H1 (cell line): ENCODE measurements around the gene SEC24C. TPM values are rescaled to one million over a fixed set of nuclear protein-coding genes. Genes with fewer than 3 reads are reported as not detected.

ENCODE experiments used
- CTCF ChIA-PET: fragments of 300-600 bp; sonication (Branson Sonifier 250); formaldehyde crosslinking; loops from one replicate; lab custom pipeline; 2021; ENCODE audit not compliant: partially characterized antibody; lab: Charles Lee
- POLR2A ChIA-PET: fragments of 300-600 bp; sonication (Branson Sonifier 250); formaldehyde crosslinking; loops from one replicate; lab custom pipeline; 2021; ENCODE audit warnings: inconsistent platforms; ENCODE audit not compliant: partially characterized antibody; lab: Charles Lee
- DNase-seq, 2 experiments: peaks; one replicate each; pipeline versions ENCODE4 v3.0.0 to v3.0.0-alpha.2; 2010 to 2022; ENCODE audit warnings: low spot score in 2 of 2, low read depth in 1 of 2, mixed read lengths in 1 of 2
- FAIRE-seq: peaks from 2 replicates; lab custom pipeline; 2011; peaks lifted over from hg19 to GRCh38; lab: Jason Lieb, UNC
- H2AFZ ChIP-seq: 2 replicates; pipeline ENCODE4 v1.8.1; 2012; ENCODE audit warnings: low read length, inconsistent platforms
- H2AK5ac ChIP-seq: 2 replicates; pipeline ENCODE4 v1.6.1; 2013; ENCODE audit warnings: low read depth, low read length
- H2BK120ac ChIP-seq: replicated peaks from 2 replicates; pipeline ENCODE3; 2013; ENCODE audit warnings: low read depth, low read length, inconsistent platforms
- H2BK12ac ChIP-seq: 2 replicates; pipeline ENCODE4 v1.6.1; 2013; ENCODE audit warnings: low read depth, low read length
- H2BK15ac ChIP-seq: 2 replicates; pipeline ENCODE4 v1.6.1; 2013; ENCODE audit warnings: low read length
- H2BK20ac ChIP-seq: 2 replicates; pipeline ENCODE4 v1.6.1; 2013; ENCODE audit warnings: low read length
- H2BK5ac ChIP-seq: 2 replicates; pipeline ENCODE4 v1.6.1; 2013; ENCODE audit warnings: low read depth, low read length
- H3K14ac ChIP-seq: 2 replicates; pipeline ENCODE4 v1.6.1; 2013; ENCODE audit warnings: inconsistent platforms; ENCODE audit not compliant: insufficient read length
- H3K18ac ChIP-seq: 2 replicates; pipeline ENCODE4 v1.6.1; 2013; ENCODE audit warnings: low read length; ENCODE audit errors: extremely low read depth
- H3K23ac ChIP-seq: 2 replicates; pipeline ENCODE4 v1.6.1; 2013; ENCODE audit warnings: inconsistent platforms; ENCODE audit not compliant: insufficient read length
- H3K23me2 ChIP-seq: 2 replicates; pipeline ENCODE4 v1.6.1; 2013; ENCODE audit warnings: low read depth, low read length
- H3K27ac ChIP-seq: 2 replicates; pipeline ENCODE4 v1.6.1; 2011; ENCODE audit warnings: low read depth, low read length, inconsistent platforms
- H3K27me3 ChIP-seq, 4 experiments: replicated peaks in 1 of 4; 1 replicate in 1 of 4; 2 replicates in 3 of 4; pipeline versions ENCODE4 v1.6.1 to v1.8.1; 2011 to 2013; ENCODE audit warnings: low read length in 3 of 4, mild to moderate bottlenecking in 3 of 4, inconsistent platforms in 2 of 4, mixed read lengths in 2 of 4, moderate library complexity in 1 of 4; ENCODE audit not compliant: control insufficient read depth in 3 of 4, insufficient read depth in 3 of 4; ENCODE audit errors: extremely low read depth in 1 of 4
- H3K36me3 ChIP-seq, 4 experiments: 2 replicates each; pipeline versions ENCODE4 v1.6.1 to v1.8.1; 2011 to 2013; ENCODE audit warnings: mild to moderate bottlenecking in 4 of 4, low read length in 3 of 4, moderate library complexity in 2 of 4, control low read depth in 1 of 4, inconsistent platforms in 1 of 4; ENCODE audit not compliant: insufficient read depth in 4 of 4, control insufficient read depth in 2 of 4
- H3K4ac ChIP-seq: replicated peaks from 2 replicates; pipeline ENCODE3; 2013; ENCODE audit warnings: low read length, low read depth, mixed read lengths, inconsistent platforms; ENCODE audit not compliant: insufficient read length
- H3K4me1 ChIP-seq, 4 experiments: replicated peaks in 1 of 4; 1 replicate in 1 of 4; 2 replicates in 3 of 4; pipeline versions ENCODE4 v1.6.1 to v1.8.1; 2011 to 2013; ENCODE audit warnings: low read length in 3 of 4, inconsistent platforms in 2 of 4, mixed read lengths in 1 of 4; ENCODE audit not compliant: insufficient read depth in 4 of 4, control insufficient read depth in 3 of 4
- H3K4me2 ChIP-seq, 2 experiments: 2 replicates each; pipeline versions ENCODE4 v1.6.1 to v1.8.1; 2011 to 2013; ENCODE audit warnings: low read depth in 2 of 2, low read length in 2 of 2, control low read depth in 1 of 2, inconsistent platforms in 1 of 2, mild to moderate bottlenecking in 1 of 2; ENCODE audit not compliant: insufficient read depth in 1 of 2
- H3K4me3 ChIP-seq, 4 experiments: fragments of 200-600, 300-600 bp in 1 of 4; sonication (generic), shearing (Covaris generic), sonication (Bioruptor Twin) in 1 of 4; 2 replicates each; pipeline versions ENCODE4 v1.5.1 to v1.8.1; 2011 to 2016; ENCODE audit warnings: low read length in 4 of 4, low read depth in 3 of 4, control low read depth in 2 of 4, inconsistent platforms in 2 of 4, mild to moderate bottlenecking in 2 of 4, mixed read lengths in 1 of 4, moderate library complexity in 1 of 4; ENCODE audit not compliant: insufficient read depth in 2 of 4; ENCODE audit errors: extremely low read depth in 1 of 4
- H3K56ac ChIP-seq: replicated peaks from 2 replicates; pipeline ENCODE3; 2013; ENCODE audit warnings: low read depth, mild to moderate bottlenecking, mixed read lengths, low read length, inconsistent platforms; ENCODE audit not compliant: insufficient read length
- H3K79me1 ChIP-seq: 2 replicates; pipeline ENCODE4 v1.6.1; 2013; ENCODE audit warnings: low read depth, low read length, control low read depth
- H3K79me2 ChIP-seq, 2 experiments: 2 replicates each; pipeline versions ENCODE4 v1.6.1 to v1.8.1; 2012 to 2013; ENCODE audit warnings: low read length in 2 of 2, mild to moderate bottlenecking in 2 of 2, inconsistent platforms in 1 of 2; ENCODE audit not compliant: insufficient read depth in 2 of 2, control insufficient read depth in 1 of 2
- H3K9ac ChIP-seq, 4 experiments: replicated peaks in 1 of 4; 1 replicate in 1 of 4; 2 replicates in 3 of 4; pipeline versions ENCODE4 v1.6.1 to v1.8.1; 2011 to 2013; ENCODE audit warnings: low read depth in 3 of 4, low read length in 3 of 4, control low read depth in 2 of 4, mild to moderate bottlenecking in 2 of 4, moderate library complexity in 2 of 4, inconsistent platforms in 1 of 4; ENCODE audit errors: extremely low read depth in 1 of 4
- H3K9me3 ChIP-seq, 2 experiments: 2 replicates each; pipeline versions ENCODE4 v1.6.1 to v1.8.1; 2012 to 2013; ENCODE audit warnings: mild to moderate bottlenecking in 2 of 2, moderate library complexity in 2 of 2, control low read depth in 1 of 2, inconsistent platforms in 1 of 2, low read depth in 1 of 2, low read length in 1 of 2, mixed read lengths in 1 of 2; ENCODE audit not compliant: insufficient read depth in 2 of 2
- H4K20me1 ChIP-seq, 2 experiments: replicated peaks in 1 of 2; 2 replicates each; pipeline versions ENCODE3 to v1.8.1; 2011 to 2013; ENCODE audit warnings: inconsistent platforms in 2 of 2, low read length in 2 of 2, mild to moderate bottlenecking in 1 of 2; ENCODE audit not compliant: insufficient read depth in 2 of 2, control insufficient read depth in 1 of 2
- H4K5ac ChIP-seq: 2 replicates; pipeline ENCODE4 v1.6.1; 2013; ENCODE audit warnings: low read length, low read depth, mixed read lengths, inconsistent platforms; ENCODE audit not compliant: insufficient read length
- H4K8ac ChIP-seq: 2 replicates; pipeline ENCODE4 v1.8.0; 2013; ENCODE audit warnings: mild to moderate bottlenecking, moderate library complexity, low read length, inconsistent platforms; ENCODE audit not compliant: insufficient read depth; ENCODE audit errors: extremely low read depth
- H4K91ac ChIP-seq: replicated peaks from 2 replicates; pipeline ENCODE3; 2013; ENCODE audit warnings: low read length, mixed read lengths, inconsistent platforms; ENCODE audit not compliant: insufficient read length
- BRCA1 ChIP-seq: IDR thresholded peaks from 2 replicates; pipeline ENCODE4 v1.6.1; 2012; ENCODE audit warnings: low read depth, low read length, improper control_type of control experiment
- EP300 ChIP-seq, 2 experiments: IDR thresholded peaks; 1 replicate in 1 of 2; 2 replicates in 1 of 2; pipeline ENCODE4 v1.6.1; 2011 to 2012; ENCODE audit warnings: low read depth in 2 of 2, low read length in 2 of 2, mild to moderate bottlenecking in 2 of 2, borderline replicate concordance in 1 of 2, inconsistent platforms in 1 of 2, moderate library complexity in 1 of 2
- FOSL1 ChIP-seq: IDR thresholded peaks from 2 replicates; pipeline ENCODE4 v1.6.1; 2011; ENCODE audit warnings: mild to moderate bottlenecking, low read depth, low read length, moderate library complexity; ENCODE audit not compliant: insufficient read depth
- GTF2F1 ChIP-seq: IDR thresholded peaks from 2 replicates; pipeline ENCODE4 v1.6.1; 2012; ENCODE audit warnings: low read depth, low read length, improper control_type of control experiment, borderline replicate concordance
- HDAC2 ChIP-seq, 2 experiments: fragments of 300-600 bp in 1 of 2; sonication (generic) in 1 of 2; IDR thresholded peaks; 2 replicates each; pipeline ENCODE4 v1.6.1; 2011 to 2012; ENCODE audit warnings: low read depth in 2 of 2, low read length in 2 of 2, mild to moderate bottlenecking in 2 of 2, moderate library complexity in 2 of 2, borderline replicate concordance in 1 of 2, inconsistent platforms in 1 of 2
- JUN ChIP-seq: IDR thresholded peaks from 2 replicates; pipeline ENCODE4 v1.6.1; 2011; ENCODE audit warnings: low read depth, mild to moderate bottlenecking, improper control_type of control experiment, low read length
- KDM5A ChIP-seq: fragments of 200-600 bp; IDR thresholded peaks from 2 replicates; pipeline ENCODE4 v1.7.1; 2012; ENCODE audit warnings: mild to moderate bottlenecking, low read length, inconsistent platforms, mixed read lengths
- POLR2A ChIP-seq, 2 experiments: IDR thresholded peaks; 1 replicate in 1 of 2; 2 replicates in 1 of 2; pipeline ENCODE4 v1.6.1; 2011; ENCODE audit warnings: low read depth in 2 of 2, low read length in 2 of 2, mild to moderate bottlenecking in 2 of 2; ENCODE audit errors: control extremely low read depth in 1 of 2
- RFX5 ChIP-seq: IDR thresholded peaks from 2 replicates; pipeline ENCODE4 v1.6.1; 2011; ENCODE audit warnings: low read depth, low read length, improper control_type of control experiment, borderline replicate concordance
- TAF7 ChIP-seq: optimal IDR thresholded peaks from 2 replicates; pipeline ENCODE3; 2011; ENCODE audit warnings: low read depth, mild to moderate bottlenecking, inconsistent platforms, low read length, moderate library complexity, borderline replicate concordance
- YY1 ChIP-seq: IDR thresholded peaks from 2 replicates; pipeline ENCODE4 v1.6.1; 2011; ENCODE audit warnings: low read depth, mild to moderate bottlenecking, low read length
- WGBS, 2 experiments: shearing (Covaris generic) in 1 of 2; methylation state at CpG; one replicate each; pipeline versions ENCODE4 v1.1.6 to v1.1.7; 2013 to 2015; ENCODE audit warnings: low lambda C conversion rate in 2 of 2, mixed read lengths in 2 of 2, inconsistent platforms in 1 of 2, low coverage in 1 of 2, missing lambda C conversion rate in 1 of 2; ENCODE audit not compliant: insufficient replicate concordance in 2 of 2, insufficient coverage in 1 of 2, insufficient read length in 1 of 2; ENCODE audit errors: extremely low coverage in 1 of 2, missing lambda C conversion rate in 1 of 2; 5-methylcytosine and 5-hydroxymethylcytosine counted together
- polyA plus RNA-seq, 7 experiments: library from polyadenylated mRNA; depleted of rRNA in 3 of 7; stranded (reverse) in 5 of 7; unstranded in 2 of 7; fragments of >200 nt in 5 of 7; fragments of 200-250 nt in 2 of 7; gene quantifications; 1 replicate in 5 of 7; 2 replicates in 1 of 7; 4 replicates in 1 of 7; pipeline versions ENCODE4 v1.2.1 to v1.2.3, GENCODE V29; 2011 to 2013; ENCODE audit warnings: missing spikeins in 2 of 7, mixed read lengths in 2 of 7
- total RNA-seq: library from RNA; stranded (reverse); fragmentation: NEBNext Ultra II Directional; extraction: Animal tissue kit (Norgen Biotek cat#: 25700); gene quantifications from 2 replicates; pipeline ENCODE4 v1.2.1, GENCODE V29; 2021
- TF ChIP-seq, protein P1 (sequence below): IDR thresholded peaks from 2 replicates; pipeline ENCODE4 v1.6.1; 2011; ENCODE audit warnings: low read length, improper control_type of control experiment

SEC24C gene
- total and polyA plus RNA-seq, 2 of the 8 experiments (the other 6 are each of a cell fraction or from before 2014, with no cell fraction given), result 63.2 to 67.4 TPM

DNA sequence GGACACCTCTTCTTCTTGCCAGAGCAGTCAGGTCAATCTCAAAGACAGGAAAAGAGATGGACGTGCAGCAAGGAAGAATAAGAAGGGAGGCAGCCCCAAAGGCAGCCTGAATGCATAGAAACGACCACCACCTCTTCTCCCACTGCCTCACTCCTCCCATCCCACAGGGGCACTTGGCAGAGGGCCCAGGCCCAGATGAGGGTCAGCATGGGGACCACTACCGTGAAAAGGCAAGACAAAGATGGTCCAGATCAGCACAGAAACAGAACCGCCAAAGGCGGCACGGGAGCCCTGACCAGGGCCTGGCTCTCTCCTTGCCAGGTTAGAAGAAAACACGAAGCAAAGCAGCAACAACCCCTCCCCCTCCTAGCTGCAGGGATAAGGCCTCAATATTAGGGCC lies 69.2 kb downstream of the SEC24C start:
- no peak overlapping the region for H2AK5ac ChIP-seq
- H3K27me3 ChIP-seq, result no peaks in the 10 kb centered on the region
- H2AFZ ChIP-seq, result no peak overlapping the region
- H3K23ac ChIP-seq, result no peak overlapping the region
- ChIA-PET CTCF (interaction anchor here (0.6 to 16.0 kb wide), 6 partner anchors 13 to 836 kb away, joined by 3 to 209 read pairs (median 8); no protein-coding TSS in a partner anchor), POLR2A (interaction anchor here (0.7 to 11.1 kb wide), 4 partner anchors 10 to 70 kb away, joined by 4 to 137 read pairs (median 5); partner anchors contain the start of gene CHCHD1)
- no peak overlapping the region for H3K9ac ChIP-seq
- H3K4ac ChIP-seq, result no peak overlapping the region
- 92% methylated on average over 7 of the region's 7 CpGs; no CpG with 5 or more reads in 1 of the 2 experiments for WGBS, 2 experiments
- FAIRE-seq, result no peak
- H4K20me1 ChIP-seq, result peaks cover 0 to 7% of the 10 kb centered on the region in 2 experiments
- H2BK120ac ChIP-seq, result no peak overlapping the region
- no peak overlapping the region for H3K27ac ChIP-seq
- H3K9me3 ChIP-seq, result no peaks in the 10 kb centered on the region
- no peak overlapping the region for H2BK15ac ChIP-seq
- H4K5ac ChIP-seq, result no peak overlapping the region
- no peak for DNase-seq
- H3K4me3 ChIP-seq, result no peak overlapping the region
- H3K79me2 ChIP-seq, result no peaks in the 10 kb centered on the region
- H3K18ac ChIP-seq, result no peak overlapping the region
- H2BK20ac ChIP-seq, result no peak overlapping the region
- no peak overlapping the region for H3K14ac ChIP-seq
- H3K4me2 ChIP-seq, result no peak overlapping the region
- H3K23me2 ChIP-seq, result no peaks in the 10 kb centered on the region; the same call in 1 of the 2 replicates
- H3K4me1 ChIP-seq, result peaks cover 0 to 4% (median 2%) of the 10 kb centered on the region in 4 experiments; a peak in 4 of 7 replicates
- H3K36me3 ChIP-seq, result peaks cover 0 to 19% (median 7%) of the 10 kb centered on the region in 4 experiments; a peak in 5 of 8 replicates
- no peak overlapping the region for H4K8ac ChIP-seq
- no peak overlapping the region for H2BK12ac ChIP-seq
- no peak overlapping the region for H4K91ac ChIP-seq
- no peak overlapping the region for H2BK5ac ChIP-seq
- H3K79me1 ChIP-seq, result no peaks in the 10 kb centered on the region
- no peak overlapping the region for H3K56ac ChIP-seq
- TF ChIP-seq POLR2A (IDR thresholded peaks at IDR 0.05; ENCODE audit: control extremely low read depth in 1 of 2, low read depth in 2 of 2, low read length in 2 of 2) (no peak), YY1 (no peak), GTF2F1 (no peak), FOSL1 (no peak), HDAC2 (IDR thresholded peaks at IDR 0.05; ENCODE audit: borderline replicate concordance in 1 of 2, low read depth in 2 of 2, low read length in 2 of 2) (no peak), EP300 (IDR thresholded peaks at IDR 0.05; ENCODE audit: borderline replicate concordance in 1 of 2, low read depth in 2 of 2, low read length in 2 of 2) (no peak), KDM5A (no peak), RFX5 (no peak), BRCA1 (no peak), TAF7 (no peak), JUN (no peak)
- TF ChIP-seq, protein P1, sequence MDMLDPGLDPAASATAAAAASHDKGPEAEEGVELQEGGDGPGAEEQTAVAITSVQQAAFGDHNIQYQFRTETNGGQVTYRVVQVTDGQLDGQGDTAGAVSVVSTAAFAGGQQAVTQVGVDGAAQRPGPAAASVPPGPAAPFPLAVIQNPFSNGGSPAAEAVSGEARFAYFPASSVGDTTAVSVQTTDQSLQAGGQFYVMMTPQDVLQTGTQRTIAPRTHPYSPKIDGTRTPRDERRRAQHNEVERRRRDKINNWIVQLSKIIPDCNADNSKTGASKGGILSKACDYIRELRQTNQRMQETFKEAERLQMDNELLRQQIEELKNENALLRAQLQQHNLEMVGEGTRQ, result no peak
